GM13976 (cell line): ENCODE data around the gene INHBE.

Experiments
- DNase-seq: peaks from one replicate; pipeline ENCODE4 v3.0.0; 2012; ENCODE audit warnings: low spot score
- CTCF ChIP-seq: IDR thresholded peaks from 2 replicates; pipeline ENCODE4 v1.5.1; 2012; ENCODE audit warnings: borderline replicate concordance, mild to moderate bottlenecking; ENCODE audit not compliant: insufficient read depth; ENCODE audit errors: extremely low read depth, missing control alignments, control extremely low read depth
- in situ Hi-C: fragments of 300-500 bp; cut with MboI; formaldehyde crosslinking; loops from one replicate; pipeline ENCODE4 v1.12.0; 2022; ENCODE audit warnings: low sequenced_read_pairs, mixed read lengths, inconsistent platforms; ENCODE audit not compliant: unreplicated experiment

The INHBE gene

DNA sequence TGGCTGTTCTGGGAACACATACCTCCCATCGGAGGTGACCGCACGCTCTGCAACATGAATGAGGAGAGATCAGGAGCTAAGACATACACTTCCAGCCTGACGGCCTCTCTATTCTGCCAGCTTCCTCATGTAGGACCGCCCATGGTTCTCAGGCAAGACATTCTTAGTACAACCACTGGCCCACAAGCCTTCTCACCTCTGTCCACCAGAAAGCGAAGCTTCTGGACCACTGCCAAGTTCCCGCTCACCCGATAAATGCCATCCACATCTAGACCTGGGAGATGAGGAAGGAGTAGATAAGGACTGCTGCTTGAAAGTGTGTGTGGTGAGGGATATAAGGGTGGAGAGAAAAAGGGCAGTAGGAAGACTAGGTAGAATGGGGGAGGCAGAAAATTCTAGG lies 19.3 kb downstream of the INHBE start:
- TF ChIP-seq CTCF, result no peak
- in situ Hi-C loops, result no loop called here
- no peak for DNase-seq

DNA sequence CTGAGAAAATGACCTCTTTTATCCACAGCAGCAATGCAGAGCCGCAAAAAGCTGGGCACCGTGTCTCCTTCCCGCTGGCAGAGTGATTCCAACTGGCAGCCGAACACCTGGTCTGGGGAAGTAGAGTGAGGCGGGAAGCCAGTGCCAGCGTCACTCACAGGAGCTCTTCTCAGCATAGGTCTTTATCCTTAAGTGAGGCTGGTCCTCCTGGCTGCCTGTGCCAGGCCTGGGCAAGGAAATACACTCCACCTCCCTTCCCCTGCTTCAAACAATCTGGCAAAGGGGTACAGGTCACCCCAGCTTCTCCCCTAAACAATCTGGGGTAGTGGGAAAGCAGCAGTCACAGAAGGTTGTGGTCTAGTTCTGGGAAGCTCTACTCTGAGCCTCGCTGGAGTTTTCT lies 19.8 kb downstream of the INHBE start:
- no peak for DNase-seq
- in situ Hi-C loops, result no loop called here
- TF ChIP-seq CTCF, result no peak

- no peak for DNase-seq
- no peak for TF ChIP-seq CTCF
- in situ Hi-C loops, result no loop called here
These were observed 20.4 kb downstream of the INHBE start for GRCh38 chr12:57475271-57476161.

DNA sequence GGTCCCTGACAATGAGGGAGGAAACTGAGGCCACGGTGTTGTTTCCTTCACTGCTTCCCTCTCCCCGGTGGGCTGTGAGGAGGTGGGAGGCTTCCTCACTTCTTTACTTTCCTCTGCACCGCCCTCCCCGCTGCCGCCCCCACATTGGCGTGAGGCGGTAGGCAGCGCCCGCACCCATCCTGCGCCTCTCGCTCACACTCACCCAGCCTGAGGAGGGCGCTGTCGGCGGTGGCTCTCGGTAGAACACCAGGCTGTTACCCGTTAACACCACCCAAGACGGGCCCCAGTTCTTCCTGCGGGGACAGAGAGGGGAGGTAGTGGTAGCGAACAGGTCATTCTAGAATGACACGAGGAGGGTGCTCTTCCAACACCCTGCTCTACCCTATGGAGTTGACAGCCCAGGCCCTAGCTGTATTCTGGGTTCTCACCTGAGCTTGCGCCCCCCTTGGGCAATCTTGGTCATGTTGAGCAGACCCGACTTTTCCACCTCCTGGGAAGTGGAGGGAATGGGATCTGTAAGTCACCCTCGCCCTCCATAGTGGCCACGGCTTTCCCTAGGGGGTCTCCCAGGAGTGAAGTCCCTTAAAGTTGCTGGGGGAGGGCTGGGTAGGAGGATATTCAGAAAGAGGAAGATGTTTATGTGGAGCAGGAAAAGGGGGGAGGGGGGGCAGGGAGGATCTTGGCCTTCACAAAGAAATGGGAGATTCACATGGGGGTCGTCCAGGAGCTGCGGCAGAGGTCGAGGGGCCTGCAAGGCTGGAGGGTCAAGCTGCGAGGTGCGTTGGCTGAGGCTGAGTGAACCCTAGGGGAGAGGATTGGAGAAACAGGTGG lies 21.3 kb downstream of the INHBE start:
- peak; percentile 85 for TF ChIP-seq CTCF
- in situ Hi-C loops, result no loop called here

GRCh38 chr12:57476993-57477709 lies 22.0 kb downstream of the INHBE start:
- in situ Hi-C loops, result no loop called here
- TF ChIP-seq CTCF, result no peak
- no peak for DNase-seq

More for the DNA sequence above, 21.3 kb downstream of the INHBE start:
- DNase-seq, result peak; percentile 78
